Lung (tissue), 12 donors: Measurements from ENCODE around the gene AHRR. TPM values are rescaled to one million over a fixed set of nuclear protein-coding genes. Genes with fewer than 3 reads are reported as not detected.

Experiments
- ATAC-seq: fragments of 200-7000 bp; cut with Tn5 transposase; one replicate; pipeline ENCODE4 v1.9.1; 2020; ENCODE audit warnings: moderate number of reproducible peaks; ENCODE audit not compliant: insufficient read depth, low FRiP score
- DNase-seq, 3 donors: peaks; one replicate each; pipeline ENCODE4 v3.0.0-alpha.2; 2013 to 2017
- H3K27ac ChIP-seq, 2 donors: one replicate each; pipeline ENCODE4 v1.5.1; 2013; ENCODE audit warnings: mild to moderate bottlenecking in 2 of 2, moderate library complexity in 2 of 2, control low read depth in 1 of 2, inconsistent platforms in 1 of 2, low read depth in 1 of 2, low read length in 1 of 2
- H3K27me3 ChIP-seq, 3 donors: one replicate each; pipeline ENCODE4 v1.5.1; 2013; ENCODE audit warnings: low read length in 2 of 3; ENCODE audit not compliant: control insufficient read depth in 3 of 3, insufficient read depth in 3 of 3
- H3K36me3 ChIP-seq, 4 donors: one replicate each; pipeline ENCODE4 v1.5.1; 2013; ENCODE audit warnings: low read length in 4 of 4, mild to moderate bottlenecking in 1 of 4, moderate library complexity in 1 of 4; ENCODE audit not compliant: control insufficient read depth in 4 of 4, insufficient read depth in 4 of 4
- H3K4me1 ChIP-seq, 5 donors: one replicate each; pipeline ENCODE4 v1.5.1; 2013; ENCODE audit warnings: low read length in 5 of 5, mild to moderate bottlenecking in 2 of 5, moderate library complexity in 1 of 5; ENCODE audit not compliant: control insufficient read depth in 5 of 5, insufficient read depth in 5 of 5
- H3K4me3 ChIP-seq: one replicate; pipeline ENCODE4 v1.5.1; 2013; ENCODE audit warnings: mild to moderate bottlenecking, control low read depth, moderate library complexity
- H3K9ac ChIP-seq, 2 donors: one replicate each; pipeline ENCODE4 v1.5.1; 2013; ENCODE audit warnings: low read length in 2 of 2, control low read depth in 1 of 2; ENCODE audit not compliant: insufficient read depth in 1 of 2
- H3K9me3 ChIP-seq, 4 donors: one replicate each; pipeline ENCODE4 v1.5.1; 2013; ENCODE audit warnings: low read length in 3 of 4, mild to moderate bottlenecking in 1 of 4, moderate library complexity in 1 of 4; ENCODE audit not compliant: control insufficient read depth in 4 of 4, insufficient read depth in 3 of 4
- WGBS, 2 donors: extraction: QIAGEN DNeasy Blood & Tissue Kit; methylation state at CpG; one replicate each; pipeline ENCODE4 v1.1.7; 2013; 5-methylcytosine and 5-hydroxymethylcytosine counted together
- polyA plus RNA-seq, 2 donors: library from polyadenylated mRNA; stranded (reverse); fragments of 200-250 nt; gene quantifications; one replicate each; pipeline ENCODE4 v1.2.1, GENCODE V29; 2013
- total RNA-seq, 2 donors: library from RNA; depleted of rRNA in 1 of 2; stranded (reverse); fragments of >200 nt in 1 of 2; gene quantifications; one replicate each; pipeline ENCODE4 v1.2.1, GENCODE V29; 2014 to 2021
- TF ChIP-seq, protein P1 (sequence below): IDR thresholded peaks from 2 replicates; pipeline ENCODE4 v1.5.1; 2012; ENCODE audit warnings: mild to moderate bottlenecking; ENCODE audit errors: control extremely low read depth, extremely low read depth
- donor health status: control.
- donor health status: control.
- donor health status: Bipolar disorder and iron deficiency.
- donor health status: healthy.
- donor health status: DM: yes; HTN: yes; CAD: no.

AHRR gene
- total and polyA plus RNA-seq, 4 donors = 0.63 to 8.8 (median 2.8) TPM

DNA sequence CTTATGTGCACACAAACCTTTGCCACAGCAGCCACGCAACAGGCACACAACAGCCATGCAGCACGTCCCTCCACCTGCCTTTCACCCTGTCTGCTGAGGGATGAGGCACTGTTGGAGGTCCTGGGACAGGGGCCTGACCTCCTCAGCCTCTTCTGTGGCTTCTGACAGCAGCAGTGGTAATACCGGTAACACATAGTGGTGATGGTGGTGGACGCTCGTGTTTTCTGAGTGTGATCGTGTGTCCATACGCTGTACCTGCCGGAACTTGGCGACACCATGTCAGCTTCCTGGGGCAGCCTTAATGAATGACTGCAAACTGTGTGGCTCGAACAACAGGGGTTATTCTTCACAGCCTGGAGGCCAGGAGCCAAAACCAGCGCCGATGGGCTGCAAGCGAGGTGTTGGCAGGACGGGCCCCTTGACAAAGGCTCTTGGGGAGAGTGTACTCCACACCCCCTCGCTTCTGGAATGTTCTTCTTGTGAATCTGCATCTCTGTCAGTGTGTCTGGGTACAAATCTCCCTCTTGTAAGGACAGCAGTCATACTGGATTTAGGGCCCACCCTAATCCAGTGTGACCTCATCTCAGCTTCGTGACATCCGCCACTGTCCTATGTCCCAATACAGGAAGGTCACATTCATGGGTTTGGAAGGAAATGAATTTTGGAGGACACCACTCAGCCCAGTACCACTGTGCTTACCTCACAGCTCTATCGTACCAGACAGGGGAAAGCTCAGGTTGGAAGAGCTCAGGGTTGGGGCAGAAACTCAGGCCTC is 66.2 kb downstream of the AHRR start:
- H3K9ac ChIP-seq = no peak overlapping the region
- ATAC-seq = no peak
- H3K4me1 ChIP-seq = peaks cover 0 to 5% (median 0%) of the 10 kb centered on the region in 5 donors
- peak in 1 of 3 donors; percentile 9 for DNase-seq
- TF ChIP-seq, protein P1, sequence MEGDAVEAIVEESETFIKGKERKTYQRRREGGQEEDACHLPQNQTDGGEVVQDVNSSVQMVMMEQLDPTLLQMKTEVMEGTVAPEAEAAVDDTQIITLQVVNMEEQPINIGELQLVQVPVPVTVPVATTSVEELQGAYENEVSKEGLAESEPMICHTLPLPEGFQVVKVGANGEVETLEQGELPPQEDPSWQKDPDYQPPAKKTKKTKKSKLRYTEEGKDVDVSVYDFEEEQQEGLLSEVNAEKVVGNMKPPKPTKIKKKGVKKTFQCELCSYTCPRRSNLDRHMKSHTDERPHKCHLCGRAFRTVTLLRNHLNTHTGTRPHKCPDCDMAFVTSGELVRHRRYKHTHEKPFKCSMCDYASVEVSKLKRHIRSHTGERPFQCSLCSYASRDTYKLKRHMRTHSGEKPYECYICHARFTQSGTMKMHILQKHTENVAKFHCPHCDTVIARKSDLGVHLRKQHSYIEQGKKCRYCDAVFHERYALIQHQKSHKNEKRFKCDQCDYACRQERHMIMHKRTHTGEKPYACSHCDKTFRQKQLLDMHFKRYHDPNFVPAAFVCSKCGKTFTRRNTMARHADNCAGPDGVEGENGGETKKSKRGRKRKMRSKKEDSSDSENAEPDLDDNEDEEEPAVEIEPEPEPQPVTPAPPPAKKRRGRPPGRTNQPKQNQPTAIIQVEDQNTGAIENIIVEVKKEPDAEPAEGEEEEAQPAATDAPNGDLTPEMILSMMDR = no peak
- H3K4me3 ChIP-seq = no peak overlapping the region
- no peak overlapping the region for H3K27ac ChIP-seq
- H3K9me3 ChIP-seq = peaks cover 0 to 4% (median 0%) of the 10 kb centered on the region in 4 donors
- no peaks in the 10 kb centered on the region for H3K27me3 ChIP-seq
- H3K36me3 ChIP-seq = peaks cover 0 to 8% (median 0%) of the 10 kb centered on the region in 4 donors
- 80 to 87% methylated on average over 18 of the region's 18 CpGs for WGBS, 2 donors

DNA sequence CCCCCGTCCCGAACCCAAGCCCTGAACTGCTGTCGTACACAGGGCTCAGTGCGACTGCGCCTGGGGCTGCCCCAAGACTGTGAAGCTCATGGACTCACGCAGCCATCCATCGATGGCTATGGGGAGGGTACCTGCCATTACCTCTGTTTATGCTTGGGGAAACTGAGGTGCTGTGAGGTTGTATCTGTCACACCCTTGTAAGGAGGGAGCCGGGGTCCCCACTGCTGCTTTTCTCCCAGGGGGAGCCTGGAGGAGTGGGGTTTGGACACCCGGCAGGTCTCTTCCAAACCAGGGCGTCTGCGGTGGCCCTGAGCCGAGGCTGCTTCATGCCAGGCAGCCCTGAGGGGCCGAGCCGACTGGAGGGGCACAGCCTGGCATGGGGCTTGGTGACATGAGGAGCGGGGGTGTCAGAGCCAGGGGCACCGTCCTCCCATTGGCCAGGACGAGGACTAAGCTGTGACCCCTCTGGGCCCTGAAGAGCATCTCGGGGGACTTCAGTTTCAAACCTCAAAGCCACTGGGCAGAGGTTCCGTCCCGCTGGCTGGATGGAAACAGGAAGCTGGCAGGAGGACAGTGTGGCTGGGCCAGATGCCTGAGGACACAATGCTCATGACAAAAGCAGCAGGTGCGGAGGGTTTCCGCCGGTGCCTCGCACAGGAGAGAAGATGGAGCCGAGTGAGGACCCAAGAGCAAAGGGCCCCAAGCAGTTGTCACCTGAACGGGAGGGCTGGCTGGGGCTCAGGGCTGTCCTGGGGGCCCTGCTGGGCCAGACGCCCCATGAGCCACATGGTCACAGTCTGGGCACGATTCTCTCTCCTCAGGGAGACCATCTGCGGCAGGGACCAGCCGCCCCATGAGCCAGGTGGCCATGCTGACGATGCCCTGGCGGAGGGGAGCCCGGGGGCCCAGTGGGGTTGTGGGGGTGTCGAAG is 67.0 kb downstream of the AHRR start:
- Histone ChIP-seq H3K27ac (no peak overlapping the region), H3K9me3 (peaks cover 0 to 4% (median 0%) of the 10 kb centered on the region in 4 donors), H3K4me1 (peaks cover 0 to 5% (median 0%) of the 10 kb centered on the region in 5 donors), H3K27me3 (no peaks in the 10 kb centered on the region), H3K9ac (no peak overlapping the region), H3K36me3 (peaks cover 0 to 8% (median 0%) of the 10 kb centered on the region in 4 donors), H3K4me3 (no peak overlapping the region)
- ATAC-seq = no peak
- WGBS, 2 donors = 88 to 89% methylated on average over 34 of the region's 34 CpGs
- TF ChIP-seq, protein P1 = no peak
- DNase-seq = no peak

- H3K27ac ChIP-seq = no peak overlapping the region
Observed at GRCh38 chr5:389197-389821, 67.8 kb downstream of the AHRR start.

More at GRCh38 chr5:389197-389821, 67.8 kb downstream of the AHRR start:
- H3K4me3 ChIP-seq = no peak overlapping the region
- TF ChIP-seq, protein P1 = no peak
- H3K4me1 ChIP-seq = peaks cover 0 to 5% (median 0%) of the 10 kb centered on the region in 5 donors
- no peaks in the 10 kb centered on the region for H3K27me3 ChIP-seq
- no peak for DNase-seq
- peaks cover 0 to 4% (median 0%) of the 10 kb centered on the region in 4 donors for H3K9me3 ChIP-seq
- peaks cover 0 to 8% (median 0%) of the 10 kb centered on the region in 4 donors for H3K36me3 ChIP-seq
- no peak for ATAC-seq
- H3K9ac ChIP-seq = no peak overlapping the region
- WGBS, 2 donors = 92 to 94% methylated on average over 32 of the region's 32 CpGs
